Hair follicle dermal papilla cell (primary cell): Measurements from ENCODE around the gene OR13G1. TPM values are rescaled to one million over a fixed set of nuclear protein-coding genes. Genes with fewer than 3 reads are reported as not detected.

ENCODE experiments used
- total RNA-seq: library from RNA; depleted of rRNA; stranded (reverse); fragments of >200 nt; gene quantifications from 2 replicates; pipeline ENCODE4 v1.2.3, GENCODE V29; 2012

OR13G1 gene, protein sequence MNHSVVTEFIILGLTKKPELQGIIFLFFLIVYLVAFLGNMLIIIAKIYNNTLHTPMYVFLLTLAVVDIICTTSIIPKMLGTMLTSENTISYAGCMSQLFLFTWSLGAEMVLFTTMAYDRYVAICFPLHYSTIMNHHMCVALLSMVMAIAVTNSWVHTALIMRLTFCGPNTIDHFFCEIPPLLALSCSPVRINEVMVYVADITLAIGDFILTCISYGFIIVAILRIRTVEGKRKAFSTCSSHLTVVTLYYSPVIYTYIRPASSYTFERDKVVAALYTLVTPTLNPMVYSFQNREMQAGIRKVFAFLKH
- total RNA-seq, result not detected in 2 replicates

DNA sequence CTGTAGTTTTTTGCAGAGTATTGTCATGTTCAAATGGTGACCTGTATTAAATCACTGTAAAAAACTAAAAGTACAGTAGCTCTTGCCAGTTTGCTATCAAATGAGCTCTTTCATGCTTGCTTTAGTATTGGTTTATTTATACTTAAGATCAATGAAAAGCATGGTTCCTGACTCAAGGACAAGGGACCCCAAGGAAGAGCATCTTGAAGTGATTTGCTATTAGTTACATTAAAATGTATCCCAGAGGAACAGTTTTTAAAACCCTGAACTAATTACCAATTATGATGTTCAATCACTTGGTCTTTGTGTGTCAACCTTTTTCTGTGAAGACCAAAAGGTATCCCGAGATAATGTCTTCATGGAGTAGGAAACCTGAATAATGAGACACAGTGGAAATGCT is at the start of gene OR13G1:
OR13G1 (minus strand) TSS at position 101 of the 400 bp plus-strand sequence. CDS start 6,698 bp downstream, outside the sequence.

GRCh38 chr1:247716546-247716945 is 37.0 kb upstream of the OR13G1 start, which contains the start of gene OR6F1:
TSS of gene OR6F1 (minus strand) at chr1:247716646. CDS start at chr1:247712755, 3,891 bp downstream.

Other genes with a start within 250 kb of the OR13G1 start
- not detected in 2 replicates for gene OR2B11, start 221.6 kb downstream of the OR13G1 start, total RNA-seq
- gene OR2C3, start 143.3 kb downstream of the OR13G1 start, total RNA-seq, result under 0.01 TPM in 2 replicates
- gene GCSAML, start 130.6 kb downstream of the OR13G1 start, total RNA-seq, result not detected in 2 replicates
- not detected in 2 replicates for gene OR2G2, start 91.4 kb downstream of the OR13G1 start, total RNA-seq
- gene OR2G3, start 74.2 kb downstream of the OR13G1 start, total RNA-seq, result not detected in 2 replicates
- not detected in 2 replicates for gene OR6F1, start 36.9 kb upstream of the OR13G1 start, total RNA-seq
- 0.49 TPM in 1 of 2 replicates, not detected in the other for gene OR14K1, start 58.9 kb upstream of the OR13G1 start, total RNA-seq
- not detected in 2 replicates for gene OR14A2, start 68.4 kb upstream of the OR13G1 start, total RNA-seq
- not detected in 2 replicates for gene OR1C1, start 80.8 kb upstream of the OR13G1 start, total RNA-seq
- gene OR14A16, start 144.4 kb upstream of the OR13G1 start, total RNA-seq, result not detected in 2 replicates
- gene OR11L1, start 162.2 kb upstream of the OR13G1 start, total RNA-seq, result not detected in 2 replicates
- 1.9 and 2.4 TPM in 2 replicates for gene TRIM58, start 177.4 kb upstream of the OR13G1 start, total RNA-seq
- 0.65 and 1.7 TPM in 2 replicates for gene OR2W3, start 215.8 kb upstream of the OR13G1 start, total RNA-seq
- gene OR2T8, start 240.5 kb upstream of the OR13G1 start, total RNA-seq, result not detected in 2 replicates
- gene OR2AJ1, start 245.2 kb upstream of the OR13G1 start, total RNA-seq, result not detected in 2 replicates